Fibroblast of villous mesenchyme (primary cell): Measurements from ENCODE around the gene MYH10. TPM values are rescaled to one million over a fixed set of nuclear protein-coding genes. Genes with fewer than 3 reads are reported as not detected.
A peak's percentile ranks its signal among the peaks of the same experiment; 100 is the strongest.

Experiments
- DNase-seq: peaks from one replicate; pipeline ENCODE4 v3.0.0-alpha.2; 2010; ENCODE audit warnings: low read depth
- H3K4me3 ChIP-seq: 2 replicates; pipeline ENCODE4 v1.5.1; 2011; ENCODE audit warnings: low read depth, mild to moderate bottlenecking, low read length
- CTCF ChIP-seq: IDR thresholded peaks from 2 replicates; pipeline ENCODE4 v1.5.1; 2012; ENCODE audit warnings: low read depth, mild to moderate bottlenecking, low read length; ENCODE audit not compliant: insufficient read depth
- total RNA-seq: library from RNA; depleted of rRNA; stranded (reverse); fragments of >200 nt; gene quantifications from 2 replicates; pipeline ENCODE4 v1.2.3, GENCODE V29; 2012

The MYH10 gene
- total RNA-seq = 94.1 and 99.2 TPM in 2 replicates

- DNase-seq = no peak
- no peak for TF ChIP-seq CTCF
- peak within 1 kb of the TSS; percentile 98 for H3K4me3 ChIP-seq
These were observed at the start of gene MYH10 for GRCh38 chr17:8630227-8630801. TSS of gene MYH10 (minus strand) at chr17:8630725. CDS start at chr17:8623246, 7,479 bp downstream.

GRCh38 chr17:8679126-8679525 lies 48.6 kb upstream of the MYH10 start:
- H3K4me3 ChIP-seq = no peak overlapping the region
- DNase-seq = no peak
- TF ChIP-seq CTCF = no peak

- H3K4me3 ChIP-seq = no peak overlapping the region
- no peak for TF ChIP-seq CTCF
- no peak for DNase-seq
These were observed 44.8 kb upstream of the MYH10 start for GRCh38 chr17:8675306-8675705.

- DNase-seq = peak; percentile 59
- H3K4me3 ChIP-seq = no peak overlapping the region
- TF ChIP-seq CTCF = no peak
These were observed 44.1 kb upstream of the MYH10 start for GRCh38 chr17:8674344-8675305.

GRCh38 chr17:8673612-8674011 lies 43.1 kb upstream of the MYH10 start:
- no peak overlapping the region for H3K4me3 ChIP-seq
- TF ChIP-seq CTCF = no peak
- DNase-seq = peak; percentile 52

GRCh38 chr17:8672326-8672725 lies 41.8 kb upstream of the MYH10 start:
- no peak for TF ChIP-seq CTCF
- DNase-seq = no peak
- H3K4me3 ChIP-seq = no peak overlapping the region
